ENCODE measurements around the gene SGCD. TPM values are rescaled to one million over a fixed set of nuclear protein-coding genes. Genes with fewer than 3 reads are reported as not detected.
A peak's percentile ranks its signal among the peaks of the same experiment; 100 is the strongest.

The SGCD gene
- polyA plus RNA-seq, 1 of the 3 experiments (the other 2 are of a cell fraction) = 0.87 TPM

GRCh38 chr5:156686796-156687195, 359.8 kb downstream of the SGCD start:
- H3K4me3 ChIP-seq (ENCODE audit: low read depth in 2 of 2, low read length in 1 of 2) = no peak overlapping the region
- H3K9ac ChIP-seq = no peak overlapping the region
- DNase-seq = no peak
- no peaks in the 10 kb centered on the region for H4K20me1 ChIP-seq (ENCODE audit: insufficient read depth)
- peaks cover 0 to 13% of the 10 kb centered on the region in 2 experiments; a peak in 1 of 4 replicates for H3K4me1 ChIP-seq (ENCODE audit: control insufficient read depth in 1 of 2, insufficient read depth in 2 of 2, low read depth in 1 of 2, low read length in 1 of 2)
- H2AFZ ChIP-seq (ENCODE audit: low read depth) = no peak overlapping the region
- H3K27ac ChIP-seq (ENCODE audit: low read depth in 2 of 2, low read length in 1 of 2) = peak overlapping the region in 1 of 2 experiments; percentile 65; a peak in 2 of 4 replicates
- no peaks in the 10 kb centered on the region for H3K36me3 ChIP-seq (replicated peaks in 1 of 2; ENCODE audit: control insufficient read depth in 1 of 2, insufficient read depth in 2 of 2, low read length in 1 of 2)
- no peaks in the 10 kb centered on the region for H3K9me3 ChIP-seq
- no peak for TF ChIP-seq GATA2 (CRISPR knock-in tag; IDR thresholded peaks at IDR 0.05)
- TF ChIP-seq EZH2phosphoT487 (IDR thresholded peaks at IDR 0.05; ENCODE audit: borderline replicate concordance, low read depth) = no peak
- TF ChIP-seq EP300 (IDR thresholded peaks at IDR 0.05; ENCODE audit: borderline replicate concordance in 1 of 2, low read depth in 1 of 2, low read length in 1 of 2) = no peak
- TF ChIP-seq NRF1 (IDR thresholded peaks at IDR 0.05; ENCODE audit: low read depth, low read length) = no peak
- no peak for TF ChIP-seq PBX3 (IDR thresholded peaks at IDR 0.05)
- no peak for TF ChIP-seq NFIC (IDR thresholded peaks at IDR 0.05; ENCODE audit: borderline replicate concordance)
- no peak for TF ChIP-seq USF2 (IDR thresholded peaks at IDR 0.05; ENCODE audit: borderline replicate concordance, low read depth, low read length)
- no peak for TF ChIP-seq RFX5 (IDR thresholded peaks at IDR 0.05; ENCODE audit: low read length)
- TF ChIP-seq SIN3A (IDR thresholded peaks at IDR 0.05; ENCODE audit: borderline replicate concordance, low read depth, low read length) = no peak
- TF ChIP-seq GABPA (IDR thresholded peaks at IDR 0.05; ENCODE audit: low read depth) = no peak
- TF ChIP-seq FOXM1 (IDR thresholded peaks at IDR 0.05; ENCODE audit: low read depth) = no peak
- TF ChIP-seq FOXJ3 (CRISPR knock-in tag; IDR thresholded peaks at IDR 0.05) = no peak
- no peak for TF ChIP-seq IRF3 (IDR thresholded peaks at IDR 0.05; ENCODE audit: low read depth, low read length)
- no peak for TF ChIP-seq ZBTB33 (IDR thresholded peaks at IDR 0.05; ENCODE audit: borderline replicate concordance, low read depth)
- WGBS (ENCODE audit: low lambda C conversion rate) = 38% methylated on average over 4 of the region's 4 CpGs
- no peaks in the 10 kb centered on the region for H3F3A ChIP-seq (replicated peaks; ENCODE audit: insufficient read depth)
- no peak overlapping the region for H3K4me2 ChIP-seq
- no peaks in the 10 kb centered on the region for H3K79me2 ChIP-seq (ENCODE audit: insufficient read depth)
- no peaks in the 10 kb centered on the region for H3K27me3 ChIP-seq (ENCODE audit: insufficient read depth)
- ChIA-PET POLR2A (no interaction called here), CTCF (no interaction called here)
- no peaks in the 10 kb centered on the region for H3K9me2 ChIP-seq

Data from SK-N-SH (cell line).